HepG2 (cell line): Measurements from ENCODE around the gene SYT14.

Experiments used
- CTCF ChIP-seq: sonication (generic); formaldehyde crosslinking; IDR thresholded peaks from 2 replicates; pipeline ENCODE4 v1.5.0; 2020; ENCODE audit warnings: mild to moderate bottlenecking, missing genetic modification reagents, moderate library complexity
- ZBTB21 ChIP-seq: sonication (generic); formaldehyde crosslinking; IDR thresholded peaks from 2 replicates; pipeline ENCODE4 v1.4.0; 2020; ENCODE audit warnings: missing genetic modification reagents
- ZFP91 ChIP-seq: sonication (generic); formaldehyde crosslinking; IDR thresholded peaks from 2 replicates; pipeline ENCODE4 v1.9.0; 2022; ENCODE audit warnings: missing genetic modification reagents, mild to moderate bottlenecking, borderline replicate concordance

GRCh38 chr1:210022044-210022443 is 84.0 kb downstream of the SYT14 start:
- TF ChIP-seq ZBTB21 (no peak), ZFP91 (CRISPR knock-in tag) (no peak), CTCF (CRISPR knock-in tag) (no peak)
